NCI-H526 treated with DMSO at 0.1 percent for 48 hours (cell line): Measurements from ENCODE around the gene MED29.

Experiments
- DNase-seq: peaks from one replicate; lab custom pipeline; 2025; lab: John Stamatoyannopoulos, UW

MED29 gene

DNA sequence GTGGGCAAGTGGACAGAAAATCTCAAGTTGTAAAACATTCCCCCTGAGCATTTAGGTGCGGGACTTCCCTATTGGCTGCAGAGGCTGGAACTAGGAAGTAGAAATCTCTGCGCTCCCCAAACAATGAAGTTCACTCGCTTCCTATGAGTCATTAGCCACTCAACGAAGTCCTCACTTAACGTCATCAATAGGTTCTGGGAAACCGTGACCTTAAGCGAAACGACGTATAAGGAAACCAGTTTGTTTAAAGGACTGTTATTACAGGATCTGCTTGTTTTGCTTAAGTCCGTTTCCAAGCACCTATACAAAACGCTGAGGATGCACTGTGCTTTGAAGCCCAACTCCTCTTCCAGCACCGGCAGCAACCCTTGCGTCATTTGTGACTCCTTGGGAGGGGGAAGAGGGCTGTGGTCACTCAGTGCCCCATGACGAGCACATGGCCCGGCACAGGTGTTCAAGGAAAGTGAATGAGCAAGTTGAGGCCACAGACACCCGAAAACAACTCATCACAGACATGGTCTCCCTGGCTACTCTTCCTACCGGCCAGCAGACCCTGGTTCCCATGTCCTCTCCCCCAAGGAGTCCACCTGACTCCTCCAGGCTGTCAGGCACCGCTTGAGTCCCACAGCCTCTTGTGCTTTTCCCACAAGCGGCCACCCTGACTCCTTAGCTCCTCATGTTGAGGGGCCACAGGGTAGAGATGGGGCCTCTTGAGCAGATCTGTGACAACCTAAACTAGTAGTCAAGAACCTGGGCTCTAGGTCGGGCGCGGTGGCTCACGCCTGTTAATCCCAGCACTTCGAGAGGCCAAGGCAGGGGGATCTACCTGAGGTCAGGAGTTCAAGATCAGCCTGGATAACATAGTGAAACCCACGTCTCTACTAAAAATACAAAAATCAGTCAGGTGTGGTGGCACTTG is 39.8 kb downstream of the MED29 start:
- DNase-seq = no peak

GRCh38 chr19:39432677-39433025 is 41.5 kb downstream of the MED29 start:
- no peak for DNase-seq

DNA sequence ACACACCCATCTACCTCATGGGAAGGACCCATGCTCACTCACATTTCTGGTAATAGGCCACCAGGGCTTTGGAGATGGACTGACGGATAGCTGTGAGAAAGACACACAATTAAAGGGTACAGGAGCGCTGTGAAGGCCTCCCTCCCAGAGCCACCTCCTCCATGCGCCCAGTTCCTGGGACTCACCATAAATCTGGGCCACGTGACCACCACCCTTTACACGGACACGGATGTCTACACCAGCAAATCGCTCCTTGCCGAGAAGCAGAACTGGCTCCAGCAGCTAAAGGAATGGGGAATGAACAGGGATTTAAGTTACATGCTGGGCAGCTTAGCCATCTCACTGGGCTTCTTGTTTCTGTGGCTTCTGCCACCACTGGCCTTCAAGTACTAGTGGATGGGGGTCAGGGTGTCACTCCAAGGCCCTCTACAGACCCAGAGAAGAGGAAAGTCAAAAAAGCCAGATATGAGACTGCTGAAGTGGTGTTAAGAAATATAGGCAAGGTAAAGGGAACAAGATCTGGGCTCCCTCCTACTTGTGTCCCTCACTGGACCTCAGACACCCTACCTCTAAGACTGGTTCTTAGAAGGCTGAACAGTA is 42.4 kb downstream of the MED29 start:
- DNase-seq = no peak

DNA sequence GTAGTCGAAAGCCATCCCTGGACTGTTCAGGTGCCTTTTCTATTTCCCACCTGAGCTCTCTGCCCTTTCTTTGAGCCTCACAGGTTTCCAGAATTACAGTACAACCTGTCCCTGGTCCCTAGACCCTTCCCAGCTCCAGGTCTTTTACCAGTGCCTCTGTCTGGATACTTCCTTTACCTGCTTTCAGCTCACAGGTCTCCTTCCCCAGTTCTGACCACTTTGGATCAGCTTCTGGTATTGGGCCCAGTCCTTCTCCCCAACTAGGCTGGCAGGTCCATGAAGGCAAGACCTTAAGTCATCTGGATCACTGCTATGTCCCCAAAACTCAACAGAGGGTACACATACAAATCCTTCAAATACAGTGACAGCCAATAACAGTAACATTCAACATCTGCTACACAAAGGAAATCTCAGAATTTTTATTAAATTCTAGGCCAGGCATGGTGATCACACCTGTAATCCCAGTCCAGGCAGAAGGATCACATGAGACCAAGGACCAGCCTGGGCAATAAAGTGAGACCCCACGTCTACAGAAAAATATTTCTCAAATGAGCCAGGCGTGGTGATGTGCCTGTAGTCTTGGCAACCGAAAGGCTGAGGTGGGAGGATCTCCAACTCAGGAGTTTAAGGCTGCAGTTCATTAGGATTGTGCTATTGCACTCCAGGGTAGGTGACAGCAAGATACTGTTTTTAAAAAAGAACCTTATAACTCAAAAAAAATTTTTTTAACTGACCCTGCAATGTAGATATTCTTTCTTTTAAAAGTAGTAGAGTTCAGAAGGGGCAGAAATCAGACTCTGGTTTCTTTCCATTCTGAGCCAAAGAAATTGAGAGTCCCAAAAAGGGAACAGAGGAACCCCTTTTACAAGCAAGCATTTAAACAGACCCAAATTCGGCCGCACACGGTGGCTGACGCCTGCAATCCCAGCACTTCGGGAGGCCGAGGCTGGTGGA is 43.2 kb downstream of the MED29 start:
- no peak for DNase-seq

DNA sequence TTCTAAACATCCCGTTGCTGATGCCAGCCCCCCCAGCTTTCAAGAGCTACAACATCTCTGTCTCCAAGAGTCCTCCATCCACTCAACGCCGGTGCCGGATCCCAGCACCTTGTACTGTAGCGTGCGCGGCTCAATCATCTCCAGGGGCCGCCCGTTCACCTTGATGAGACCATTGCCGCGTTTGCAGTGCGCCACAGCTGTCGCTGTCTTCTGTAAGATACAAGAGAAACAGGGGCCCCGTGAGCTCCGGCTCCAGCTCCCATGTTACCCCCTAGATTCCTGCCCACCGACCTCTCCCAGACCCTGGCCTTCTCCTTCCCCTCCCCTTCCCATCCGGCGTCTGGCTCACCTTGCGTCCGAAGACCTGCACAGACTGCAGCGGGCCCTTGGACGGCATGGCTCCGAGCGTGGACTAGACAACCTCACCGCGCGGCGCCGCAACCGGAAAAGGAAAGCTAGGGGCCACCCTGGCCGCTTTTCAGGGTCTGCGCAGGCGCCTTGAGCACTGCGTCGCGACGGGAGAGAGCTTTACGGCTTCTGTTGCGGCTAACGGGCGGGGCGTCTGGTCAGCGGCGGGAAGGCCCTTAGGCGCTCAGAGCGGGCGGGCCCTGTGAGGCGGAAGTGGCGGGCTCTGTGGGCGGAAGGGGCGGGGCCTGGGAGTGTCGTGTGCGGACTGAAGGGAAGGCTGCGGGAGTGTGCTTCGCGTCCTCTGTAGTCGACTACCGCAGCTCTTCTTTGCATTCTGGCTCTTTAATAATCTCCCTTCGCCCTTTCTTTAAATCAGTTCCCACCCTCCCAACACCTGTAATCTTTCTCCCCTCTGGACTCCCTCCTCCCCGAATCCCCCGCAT is 44.5 kb downstream of the MED29 start, which contains the start of gene RPS16:
TSS of gene RPS16 (minus strand) at position 451 of the 851 bp plus-strand sequence. CDS start at position 397, 54 bp downstream.
- peak; percentile 97 for DNase-seq

DNA sequence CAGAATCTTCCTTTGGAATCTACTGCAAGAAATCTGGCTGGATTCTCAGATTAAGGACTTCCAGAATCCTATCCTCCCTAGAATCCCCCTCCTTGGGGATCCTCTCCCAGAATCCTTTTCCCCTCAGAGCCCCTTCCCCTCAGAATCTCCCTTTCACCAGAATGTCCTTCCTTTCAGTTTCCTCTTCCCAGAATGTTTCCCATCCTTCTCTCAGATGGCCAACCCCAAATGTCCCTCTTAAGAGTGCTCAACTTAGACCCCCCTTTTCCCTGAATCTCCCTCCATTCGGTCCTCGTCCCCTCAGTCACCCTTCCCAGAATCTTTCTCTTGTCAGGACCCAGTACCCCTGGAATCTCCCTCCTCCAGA is 45.2 kb downstream of the MED29 start:
- no peak for DNase-seq

DNA sequence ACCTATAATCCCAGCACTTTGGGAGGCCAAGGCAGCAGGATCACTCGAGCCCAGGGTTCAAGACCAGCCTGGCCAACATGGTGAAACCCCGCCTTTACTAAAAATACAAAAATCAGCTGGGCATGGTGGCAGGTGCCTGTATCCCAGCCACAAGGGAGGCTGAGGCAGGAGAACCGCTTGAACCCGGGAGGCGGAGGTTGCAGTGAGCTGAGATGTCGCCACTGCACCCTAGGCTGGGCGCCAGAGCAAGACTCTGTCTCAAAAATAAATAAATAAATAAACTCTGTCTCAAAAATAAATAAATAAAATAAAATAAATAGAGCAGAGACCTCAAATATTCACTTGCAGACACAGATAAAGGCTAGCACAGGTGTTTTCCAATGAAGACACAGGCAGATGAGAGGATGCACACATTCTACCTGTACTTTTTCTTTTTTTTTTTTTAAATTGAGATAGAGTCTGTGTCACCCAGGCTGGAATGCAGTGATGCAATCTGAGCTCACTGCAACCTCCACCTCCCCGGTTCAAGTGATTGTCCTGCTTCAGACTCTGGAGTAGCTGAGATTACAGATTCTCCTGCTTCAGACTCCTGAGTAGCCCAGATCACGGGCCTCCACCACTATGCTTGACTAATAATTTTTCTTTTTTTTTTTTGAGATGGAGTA is 47.2 kb downstream of the MED29 start:
- no peak for DNase-seq

DNA sequence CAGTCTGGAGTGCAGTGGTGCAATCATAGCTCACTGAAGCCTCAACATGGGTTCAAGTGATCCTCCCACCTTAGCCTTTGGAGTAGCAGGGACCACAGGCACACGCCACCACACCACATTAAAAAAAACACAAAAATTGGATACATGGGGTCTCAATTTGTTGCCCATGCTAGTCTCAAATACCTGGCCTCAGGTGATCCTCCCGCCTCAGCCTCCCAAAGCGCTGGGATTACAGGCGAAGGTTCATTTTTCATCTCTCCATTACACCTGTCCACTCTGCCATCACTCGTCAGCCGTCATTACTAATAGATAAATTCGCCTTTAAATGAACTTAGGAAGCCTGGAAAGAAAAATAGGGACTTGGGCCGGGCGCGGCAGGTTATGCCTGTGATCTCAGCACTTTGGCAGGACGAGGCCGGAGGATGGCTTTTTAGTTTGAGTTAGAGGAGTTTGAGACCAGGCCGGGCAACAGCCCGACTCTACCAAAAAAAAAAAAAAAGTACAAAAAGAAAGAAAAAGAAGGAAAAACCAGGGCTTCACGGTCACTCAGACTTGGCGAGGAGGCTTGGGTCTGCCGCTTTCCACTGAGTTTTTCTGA is 53.5 kb downstream of the MED29 start:
- no peak for DNase-seq

- peak; percentile 97 for DNase-seq
These were observed 54.3 kb downstream of the MED29 start, which contains the start of gene SUPT5H for GRCh38 chr19:39445196-39446111. TSS of gene SUPT5H (plus strand) at chr19:39445582. CDS start at chr19:39445891, 309 bp downstream.

- DNase-seq = no peak
These were observed 55.3 kb downstream of the MED29 start for GRCh38 chr19:39446365-39447084.

DNA sequence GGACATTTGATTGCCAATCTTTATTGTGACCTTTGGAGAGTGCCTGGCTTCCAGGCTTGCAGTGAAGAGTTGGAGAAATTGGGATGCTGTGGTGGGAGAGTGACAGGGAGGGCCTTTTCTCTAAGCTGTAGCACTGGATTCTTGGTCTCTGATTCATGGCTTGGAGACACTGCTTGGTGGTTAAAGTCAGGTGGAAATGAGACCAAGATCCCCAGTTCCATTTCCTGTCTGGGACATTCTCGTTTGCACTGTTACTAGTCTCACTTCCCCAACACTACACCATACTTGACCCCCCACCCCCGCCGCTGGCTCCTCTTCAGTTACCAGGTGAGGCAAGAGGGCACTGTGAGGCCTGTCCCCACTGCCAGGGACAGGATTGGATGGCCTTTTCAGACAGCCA is 57.1 kb downstream of the MED29 start:
- DNase-seq = no peak

GRCh38 chr19:39449116-39449797 is 58.1 kb downstream of the MED29 start:
- no peak for DNase-seq
